Measurements from ENCODE around the gene RSPRY1.

RSPRY1 gene

GRCh38 chr16:57281791-57282190 is 95.7 kb downstream of the RSPRY1 start:
- Histone ChIP-seq H3K79me2 (ENCODE audit: low read length) (no peaks in the 10 kb centered on the region), H3K36me3 (replicated peaks; ENCODE audit: insufficient read depth, low read length) (no peaks in the 10 kb centered on the region), H3K4me1 (ENCODE audit: low read length) (peaks cover 5% of the 10 kb centered on the region; the same call in 1 of the 2 replicates), H3K9ac (ENCODE audit: low read length) (no peak overlapping the region), H3K9me3 (replicated peaks; ENCODE audit: insufficient read depth, low read length) (no peaks in the 10 kb centered on the region), H3K9me2 (replicated peaks; ENCODE audit: insufficient read depth, low read length) (no peaks in the 10 kb centered on the region), H3K4me2 (ENCODE audit: low read depth, low read length) (no peak overlapping the region), H3K27ac (ENCODE audit: low read length) (no peak overlapping the region), H3K27me3 (replicated peaks; ENCODE audit: insufficient read depth, low read length) (no peaks in the 10 kb centered on the region), H2AFZ (ENCODE audit: low read length) (no peak overlapping the region), H4K20me1 (ENCODE audit: insufficient read depth, low read length) (no peaks in the 10 kb centered on the region), H3F3A (ENCODE audit: insufficient read depth, low read length) (no peaks in the 10 kb centered on the region), H3K4me3 (ENCODE audit: low read length) (no peak overlapping the region)
- TF ChIP-seq CTCF (IDR thresholded peaks at IDR 0.05; ENCODE audit: low read length) (no peak), EZH2phosphoT487 (IDR thresholded peaks at IDR 0.05; ENCODE audit: low read length) (no peak), EZH2 (optimal IDR thresholded peaks at IDR 0.05; ENCODE audit: low read depth, low read length) (no peak)
- no peak for DNase-seq

GRCh38 chr16:57282510-57283213 is 96.5 kb downstream of the RSPRY1 start:
- no peak overlapping the region for H3K9ac ChIP-seq (ENCODE audit: low read length)

GRCh38 chr16:57283214-57283958 is 97.3 kb downstream of the RSPRY1 start:
- Histone ChIP-seq H3K4me3 (ENCODE audit: low read length) (no peak overlapping the region), H3K27me3 (replicated peaks; ENCODE audit: insufficient read depth, low read length) (no peaks in the 10 kb centered on the region), H3K27ac (ENCODE audit: low read length) (no peak overlapping the region), H3K36me3 (replicated peaks; ENCODE audit: insufficient read depth, low read length) (no peaks in the 10 kb centered on the region), H3K79me2 (ENCODE audit: low read length) (no peaks in the 10 kb centered on the region), H3F3A (ENCODE audit: insufficient read depth, low read length) (no peaks in the 10 kb centered on the region), H3K9ac (ENCODE audit: low read length) (no peak overlapping the region), H3K4me2 (ENCODE audit: low read depth, low read length) (no peak overlapping the region), H3K9me3 (replicated peaks; ENCODE audit: insufficient read depth, low read length) (no peaks in the 10 kb centered on the region), H2AFZ (ENCODE audit: low read length) (no peak overlapping the region), H4K20me1 (ENCODE audit: insufficient read depth, low read length) (no peaks in the 10 kb centered on the region), H3K4me1 (ENCODE audit: low read length) (no peaks in the 10 kb centered on the region), H3K9me2 (replicated peaks; ENCODE audit: insufficient read depth, low read length) (no peaks in the 10 kb centered on the region)
- TF ChIP-seq CTCF (IDR thresholded peaks at IDR 0.05; ENCODE audit: low read length) (no peak), EZH2 (optimal IDR thresholded peaks at IDR 0.05; ENCODE audit: low read depth, low read length) (no peak), EZH2phosphoT487 (IDR thresholded peaks at IDR 0.05; ENCODE audit: low read length) (no peak)
- DNase-seq, result no peak

More at GRCh38 chr16:57282510-57283213, 96.5 kb downstream of the RSPRY1 start:
- H3K27ac ChIP-seq (ENCODE audit: low read length), result no peak overlapping the region
- no peaks in the 10 kb centered on the region for H3K9me3 ChIP-seq (replicated peaks; ENCODE audit: insufficient read depth, low read length)
- no peak for DNase-seq
- no peaks in the 10 kb centered on the region for H3K27me3 ChIP-seq (replicated peaks; ENCODE audit: insufficient read depth, low read length)
- no peaks in the 10 kb centered on the region for H3K36me3 ChIP-seq (replicated peaks; ENCODE audit: insufficient read depth, low read length)
- H3F3A ChIP-seq (ENCODE audit: insufficient read depth, low read length), result no peaks in the 10 kb centered on the region
- no peaks in the 10 kb centered on the region for H3K79me2 ChIP-seq (ENCODE audit: low read length)
- H2AFZ ChIP-seq (ENCODE audit: low read length), result no peak overlapping the region
- H3K4me3 ChIP-seq (ENCODE audit: low read length), result no peak overlapping the region
- H4K20me1 ChIP-seq (ENCODE audit: insufficient read depth, low read length), result no peaks in the 10 kb centered on the region
- no peak for TF ChIP-seq EZH2phosphoT487 (IDR thresholded peaks at IDR 0.05; ENCODE audit: low read length)
- no peak for TF ChIP-seq CTCF (IDR thresholded peaks at IDR 0.05; ENCODE audit: low read length)
- no peak for TF ChIP-seq EZH2 (optimal IDR thresholded peaks at IDR 0.05; ENCODE audit: low read depth, low read length)
- H3K9me2 ChIP-seq (replicated peaks; ENCODE audit: insufficient read depth, low read length), result no peaks in the 10 kb centered on the region
- H3K4me2 ChIP-seq (ENCODE audit: low read depth, low read length), result no peak overlapping the region
- H3K4me1 ChIP-seq (ENCODE audit: low read length), result peaks cover 3% of the 10 kb centered on the region; the same call in 1 of the 2 replicates

Measured in MM.1S (cell line).